Osteoblast (primary cell): ENCODE results near the gene PRKAR1A. TPM values are rescaled to one million over a fixed set of nuclear protein-coding genes. Genes with fewer than 3 reads are reported as not detected.

Source experiments
- DNase-seq: peaks from one replicate; pipeline ENCODE4 v3.0.0; 2011; ENCODE audit warnings: low spot score, mixed read lengths; ENCODE audit not compliant: insufficient read length; ENCODE audit errors: missing footprints
- H2AFZ ChIP-seq: 2 replicates; pipeline ENCODE4 v1.6.0; 2011; ENCODE audit warnings: mild to moderate bottlenecking, low read length
- H3K27ac ChIP-seq: 2 replicates; pipeline ENCODE4 v1.5.1; 2011; ENCODE audit warnings: mild to moderate bottlenecking, low read depth, low read length, moderate library complexity
- H3K27me3 ChIP-seq: 2 replicates; pipeline ENCODE4 v1.6.0; 2012; ENCODE audit warnings: mild to moderate bottlenecking, control low read depth, inconsistent platforms, low read length, moderate library complexity; ENCODE audit not compliant: insufficient read depth
- H3K36me3 ChIP-seq: 2 replicates; pipeline ENCODE4 v1.5.1; 2011; ENCODE audit warnings: mild to moderate bottlenecking, low read length, control low read depth, moderate library complexity; ENCODE audit not compliant: insufficient read depth
- H3K4me1 ChIP-seq: 2 replicates; pipeline ENCODE4 v1.5.1; 2011; ENCODE audit warnings: mild to moderate bottlenecking, low read length, control low read depth, moderate library complexity; ENCODE audit not compliant: insufficient read depth
- H3K4me2 ChIP-seq: 2 replicates; pipeline ENCODE4 v1.6.0; 2011; ENCODE audit warnings: mild to moderate bottlenecking, low read length; ENCODE audit not compliant: insufficient read depth
- H3K4me3 ChIP-seq: fragments of 200-600 bp; sonication (generic); 3 replicates; pipeline ENCODE4 v1.5.1; 2012; ENCODE audit warnings: mild to moderate bottlenecking, low read length, inconsistent platforms; ENCODE audit not compliant: insufficient read depth
- H3K79me2 ChIP-seq: 2 replicates; pipeline ENCODE4 v1.6.0; 2012; ENCODE audit warnings: mild to moderate bottlenecking, low read length, control low read depth, inconsistent platforms; ENCODE audit not compliant: insufficient read depth
- H3K9me3 ChIP-seq: 2 replicates; pipeline ENCODE4 v1.5.1; 2011; ENCODE audit warnings: low read depth, low read length, control low read depth
- H4K20me1 ChIP-seq: 2 replicates; pipeline ENCODE4 v1.6.0; 2012; ENCODE audit warnings: mild to moderate bottlenecking, low read length, control low read depth; ENCODE audit not compliant: insufficient read depth
- CTCF ChIP-seq: IDR thresholded peaks from 2 replicates; pipeline ENCODE4 v1.5.1; 2011; ENCODE audit warnings: mild to moderate bottlenecking, low read depth, low read length, moderate library complexity; ENCODE audit errors: extremely low read depth
- total RNA-seq: library from RNA; depleted of rRNA; stranded (reverse); fragments of >200 nt; gene quantifications from 2 replicates; pipeline ENCODE4 v1.2.3, GENCODE V29; 2012

The PRKAR1A gene
- total RNA-seq, 1 donor, result 259 TPM

DNA sequence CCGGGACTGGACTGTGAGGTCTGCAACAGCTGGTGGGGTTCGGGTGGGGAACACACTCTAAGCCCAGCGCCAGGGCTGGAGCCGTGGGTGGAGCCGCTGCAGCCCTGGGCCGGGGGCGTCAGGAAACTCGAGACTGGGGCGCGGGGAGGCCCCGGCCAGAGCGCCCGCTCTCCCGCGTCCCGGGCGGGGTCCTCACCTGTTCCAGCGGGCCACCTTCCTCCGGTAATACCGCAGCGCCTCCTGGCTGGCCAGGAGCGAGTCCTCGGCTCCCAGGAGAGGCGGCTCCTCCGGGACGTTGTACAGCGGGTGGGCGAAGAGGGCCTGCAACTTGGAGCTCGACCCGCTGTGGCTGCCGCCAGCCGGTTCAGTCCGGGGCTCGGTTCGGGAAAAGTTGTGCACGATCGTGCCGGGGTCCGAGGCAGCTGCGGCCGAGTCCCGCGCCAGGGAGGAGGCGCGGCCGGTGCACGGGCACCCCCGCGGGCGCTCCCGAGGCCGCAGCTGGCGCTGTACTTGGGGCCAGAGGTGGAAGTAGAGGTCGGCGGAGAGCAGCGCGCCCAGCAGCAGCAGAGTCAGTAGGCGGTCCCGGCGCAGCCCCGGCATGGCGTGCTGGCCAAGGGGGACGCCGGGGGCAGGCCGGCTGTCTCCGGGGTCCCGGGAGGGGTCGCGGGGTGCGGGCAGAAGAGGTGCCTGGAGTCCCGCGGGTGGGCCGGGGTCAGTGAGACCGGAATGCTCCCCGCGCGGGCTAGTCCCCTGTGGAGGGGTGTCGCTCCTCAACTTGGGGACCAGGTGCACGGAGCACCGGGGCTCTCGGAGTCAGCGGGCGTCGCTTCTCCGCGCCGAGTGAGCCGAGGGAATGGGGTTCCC, 88.1 kb downstream of the PRKAR1A start:
- peak overlapping the region; percentile 71 for H3K27ac ChIP-seq
- H3K9me3 ChIP-seq, result no peaks in the 10 kb centered on the region
- H3K36me3 ChIP-seq, result peaks cover 5% of the 10 kb centered on the region
- no peaks in the 10 kb centered on the region for H4K20me1 ChIP-seq
- H3K4me3 ChIP-seq, result peak overlapping the region; percentile 79
- H3K4me2 ChIP-seq, result peak overlapping the region; percentile 86
- peak; percentile 87 for DNase-seq
- H2AFZ ChIP-seq, result peak overlapping the region; percentile 74
- H3K27me3 ChIP-seq, result no peaks in the 10 kb centered on the region
- peaks cover 10% of the 10 kb centered on the region for H3K79me2 ChIP-seq
- TF ChIP-seq CTCF, result no peak
- peaks cover 38% of the 10 kb centered on the region for H3K4me1 ChIP-seq

Other genes starting within 250 kb of the PRKAR1A start
- 1.4 and 3.8 TPM in 2 replicates for gene SLC16A6, start 221.3 kb upstream of the PRKAR1A start, total RNA-seq
- gene ARSG, start 220.9 kb upstream of the PRKAR1A start, total RNA-seq, result 7.6 and 7.7 TPM in 2 replicates
- 190 and 220 TPM in 2 replicates for gene WIPI1, start 54.9 kb upstream of the PRKAR1A start, total RNA-seq
- 63.3 and 72.2 TPM in 2 replicates for gene FAM20A, start 88.9 kb downstream of the PRKAR1A start, total RNA-seq